Neural progenitor cell (in vitro differentiated cells): ENCODE measurements around the gene TBATA.

ENCODE experiments used
- CTCF ChIP-seq: fragments of 200-600 bp; sonication (generic); IDR thresholded peaks from 2 replicates; pipeline ENCODE4 v1.5.1; 2017; ENCODE audit warnings: antibody characterized with exemption, mild to moderate bottlenecking
- EZH2phosphoT487 ChIP-seq: fragments of 200-600 bp; sonication (generic); IDR thresholded peaks from 2 replicates; pipeline ENCODE4 v1.6.1; 2017; ENCODE audit warnings: antibody characterized with exemption

GRCh38 chr10:70779511-70780369, 5.4 kb downstream of the TBATA start:
- TF ChIP-seq CTCF (no peak), EZH2phosphoT487 (no peak)
